PC-3 (cell line): ENCODE results near the gene RIC1.

Source experiments
- EZH2phosphoT487 ChIP-seq: fragments of 300-600 bp; sonication (generic); IDR thresholded peaks from 2 replicates; pipeline ENCODE4 v1.6.1; 2018; ENCODE audit warnings: mild to moderate bottlenecking, antibody characterized with exemption, low read length, borderline replicate concordance
- TF ChIP-seq, protein P1 (sequence below): fragments of 300-600 bp; sonication (generic); conservative IDR thresholded peaks from 2 replicates; pipeline ENCODE4 v1.5.1; 2017; ENCODE audit warnings: antibody characterized with exemption, low read depth, mild to moderate bottlenecking, low read length

DNA sequence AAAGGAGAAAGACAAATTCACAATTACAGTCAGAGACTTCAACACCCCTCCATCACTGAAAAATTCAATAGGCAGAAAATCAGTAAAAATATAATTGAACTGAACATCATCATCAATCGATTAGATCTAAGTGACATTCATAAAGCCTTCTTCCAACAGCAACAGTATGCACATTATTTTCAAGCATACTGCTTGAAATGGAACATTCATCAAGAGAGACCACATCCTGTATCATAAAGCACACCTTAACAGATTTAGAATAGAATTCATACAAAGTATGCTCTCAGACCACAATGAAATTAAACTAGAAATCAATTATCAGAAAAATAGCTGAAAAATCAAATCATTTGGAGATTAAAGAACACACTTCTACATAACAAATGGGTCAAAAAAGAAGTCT lies 164.9 kb downstream of the RIC1 start:
- TF ChIP-seq, protein P1, sequence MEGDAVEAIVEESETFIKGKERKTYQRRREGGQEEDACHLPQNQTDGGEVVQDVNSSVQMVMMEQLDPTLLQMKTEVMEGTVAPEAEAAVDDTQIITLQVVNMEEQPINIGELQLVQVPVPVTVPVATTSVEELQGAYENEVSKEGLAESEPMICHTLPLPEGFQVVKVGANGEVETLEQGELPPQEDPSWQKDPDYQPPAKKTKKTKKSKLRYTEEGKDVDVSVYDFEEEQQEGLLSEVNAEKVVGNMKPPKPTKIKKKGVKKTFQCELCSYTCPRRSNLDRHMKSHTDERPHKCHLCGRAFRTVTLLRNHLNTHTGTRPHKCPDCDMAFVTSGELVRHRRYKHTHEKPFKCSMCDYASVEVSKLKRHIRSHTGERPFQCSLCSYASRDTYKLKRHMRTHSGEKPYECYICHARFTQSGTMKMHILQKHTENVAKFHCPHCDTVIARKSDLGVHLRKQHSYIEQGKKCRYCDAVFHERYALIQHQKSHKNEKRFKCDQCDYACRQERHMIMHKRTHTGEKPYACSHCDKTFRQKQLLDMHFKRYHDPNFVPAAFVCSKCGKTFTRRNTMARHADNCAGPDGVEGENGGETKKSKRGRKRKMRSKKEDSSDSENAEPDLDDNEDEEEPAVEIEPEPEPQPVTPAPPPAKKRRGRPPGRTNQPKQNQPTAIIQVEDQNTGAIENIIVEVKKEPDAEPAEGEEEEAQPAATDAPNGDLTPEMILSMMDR, result no peak
- no peak for TF ChIP-seq EZH2phosphoT487
